GM23248 (cell line): ENCODE results near the gene LRMDA. TPM values are rescaled to one million over a fixed set of nuclear protein-coding genes. Genes with fewer than 3 reads are reported as not detected.
A peak's percentile ranks its signal among the peaks of the same experiment; 100 is the strongest.

ENCODE experiments used
- DNase-seq: peaks from one replicate; pipeline ENCODE4 v3.0.0-alpha.2; 2015
- H2AFZ ChIP-seq: fragments of 200-600 bp; sonication (generic); 2 replicates; pipeline ENCODE4 v1.6.1; 2016; ENCODE audit warnings: antibody characterized with exemption
- H3F3A ChIP-seq: fragments of 200-600 bp; sonication (generic); 2 replicates; pipeline ENCODE4 v1.6.1; 2016; ENCODE audit warnings: mild to moderate bottlenecking, antibody characterized with exemption, mixed run types; ENCODE audit not compliant: insufficient read depth
- H3K27ac ChIP-seq: fragments of 200-600 bp; sonication (generic); 2 replicates; pipeline ENCODE4 v1.5.1; 2016; ENCODE audit warnings: mild to moderate bottlenecking
- H3K27me3 ChIP-seq: fragments of 200-600 bp; sonication (generic); replicated peaks from 2 replicates; pipeline ENCODE4 v1.6.1; 2016; ENCODE audit warnings: mild to moderate bottlenecking; ENCODE audit not compliant: insufficient read depth
- H3K36me3 ChIP-seq: fragments of 200-600 bp; sonication (generic); 2 replicates; pipeline ENCODE4 v1.6.1; 2016; ENCODE audit warnings: low read depth, mild to moderate bottlenecking
- H3K4me1 ChIP-seq: fragments of 200-600 bp; sonication (generic); 2 replicates; pipeline ENCODE4 v1.6.1; 2016; ENCODE audit warnings: mild to moderate bottlenecking; ENCODE audit not compliant: insufficient read depth
- H3K4me2 ChIP-seq: fragments of 200-600 bp; sonication (generic); one replicate; pipeline ENCODE4 v1.6.1; 2016; ENCODE audit warnings: mild to moderate bottlenecking; ENCODE audit not compliant: unreplicated experiment
- H3K4me3 ChIP-seq: fragments of 200-600 bp; sonication (generic); 2 replicates; pipeline ENCODE4 v1.5.1; 2016; ENCODE audit warnings: mild to moderate bottlenecking
- H3K79me2 ChIP-seq: fragments of 200-600 bp; sonication (generic); 2 replicates; pipeline ENCODE4 v1.6.1; 2016; ENCODE audit warnings: mild to moderate bottlenecking; ENCODE audit not compliant: insufficient read depth
- H3K9ac ChIP-seq: fragments of 200-600 bp; sonication (generic); 2 replicates; pipeline ENCODE4 v1.6.1; 2016; ENCODE audit warnings: mild to moderate bottlenecking
- H3K9me2 ChIP-seq: fragments of 200-600 bp; sonication (generic); 2 replicates; pipeline ENCODE4 v1.6.1; 2016; ENCODE audit warnings: mixed run types, mild to moderate bottlenecking, moderate library complexity; ENCODE audit not compliant: insufficient read depth
- H3K9me3 ChIP-seq: fragments of 200-600 bp; sonication (generic); one replicate; pipeline ENCODE4 v1.6.1; 2017; ENCODE audit warnings: low read depth
- H4K20me1 ChIP-seq: fragments of 200-600 bp; sonication (generic); 2 replicates; pipeline ENCODE4 v1.6.0; 2016; ENCODE audit not compliant: insufficient read depth
- EZH2 ChIP-seq: fragments of 200-600 bp; sonication (generic); IDR thresholded peaks from 2 replicates; pipeline ENCODE4 v1.6.1; 2018; ENCODE audit warnings: antibody characterized with exemption, mild to moderate bottlenecking; ENCODE audit not compliant: insufficient read depth, poor library complexity, severe bottlenecking
- EZH2phosphoT487 ChIP-seq: fragments of 200-600 bp; sonication (generic); IDR thresholded peaks from 2 replicates; pipeline ENCODE4 v1.6.1; 2018; ENCODE audit warnings: antibody characterized with exemption, moderate library complexity, mild to moderate bottlenecking, low read depth; ENCODE audit not compliant: insufficient read depth
- WGBS, 2 experiments: methylation state at CpG; one replicate each; pipeline ENCODE4 v1.1.6; 2015 to 2017; ENCODE audit warnings: low lambda C conversion rate in 2 of 2, low coverage in 1 of 2; ENCODE audit errors: missing lambda C conversion rate in 2 of 2; 5-methylcytosine and 5-hydroxymethylcytosine counted together
- in situ Hi-C: fragments of 300-500 bp; cut with MboI; formaldehyde crosslinking; loops from 2 replicates; pipeline ENCODE4 v1.15.0; 2020
- polyA plus RNA-seq: library from polyadenylated mRNA; unstranded; fragments of >200 nt; fragmentation: Nextera tagmentation; extraction: Ambion mirVana; gene quantifications from 2 replicates; pipeline ENCODE4 v1.2.1, GENCODE V29; 2016
- total RNA-seq: library from RNA; depleted of rRNA; stranded (reverse); fragments of >200 nt; shearing (Covaris generic); gene quantifications from 2 replicates; pipeline ENCODE4 v1.2.3, GENCODE V29; 2014

Gene LRMDA
- total and polyA plus RNA-seq, 2 experiments from 2014 or later: 2.6 TPM; not detected in 1

GRCh38 chr10:76197293-76197692, 765.9 kb downstream of the LRMDA start:
- in situ Hi-C loops: no loop called here
- Histone ChIP-seq H3K9me3 (no peaks in the 10 kb centered on the region), H3K9ac (no peak overlapping the region), H3K79me2 (no peaks in the 10 kb centered on the region), H3F3A (peaks cover 3% of the 10 kb centered on the region), H3K27me3 (no peaks in the 10 kb centered on the region), H3K4me1 (peaks cover 15% of the 10 kb centered on the region), H3K4me3 (no peak overlapping the region), H3K27ac (no peak overlapping the region), H2AFZ (no peak overlapping the region), H3K4me2 (no peak overlapping the region), H3K9me2 (no peaks in the 10 kb centered on the region; the same call in 1 of the 2 replicates), H4K20me1 (no peaks in the 10 kb centered on the region), H3K36me3 (no peaks in the 10 kb centered on the region)
- no peak for DNase-seq
- 93 to 94% methylated on average over 4 of the region's 4 CpGs for WGBS, 2 experiments
- no peak for TF ChIP-seq EZH2
- TF ChIP-seq EZH2phosphoT487: no peak

DNA sequence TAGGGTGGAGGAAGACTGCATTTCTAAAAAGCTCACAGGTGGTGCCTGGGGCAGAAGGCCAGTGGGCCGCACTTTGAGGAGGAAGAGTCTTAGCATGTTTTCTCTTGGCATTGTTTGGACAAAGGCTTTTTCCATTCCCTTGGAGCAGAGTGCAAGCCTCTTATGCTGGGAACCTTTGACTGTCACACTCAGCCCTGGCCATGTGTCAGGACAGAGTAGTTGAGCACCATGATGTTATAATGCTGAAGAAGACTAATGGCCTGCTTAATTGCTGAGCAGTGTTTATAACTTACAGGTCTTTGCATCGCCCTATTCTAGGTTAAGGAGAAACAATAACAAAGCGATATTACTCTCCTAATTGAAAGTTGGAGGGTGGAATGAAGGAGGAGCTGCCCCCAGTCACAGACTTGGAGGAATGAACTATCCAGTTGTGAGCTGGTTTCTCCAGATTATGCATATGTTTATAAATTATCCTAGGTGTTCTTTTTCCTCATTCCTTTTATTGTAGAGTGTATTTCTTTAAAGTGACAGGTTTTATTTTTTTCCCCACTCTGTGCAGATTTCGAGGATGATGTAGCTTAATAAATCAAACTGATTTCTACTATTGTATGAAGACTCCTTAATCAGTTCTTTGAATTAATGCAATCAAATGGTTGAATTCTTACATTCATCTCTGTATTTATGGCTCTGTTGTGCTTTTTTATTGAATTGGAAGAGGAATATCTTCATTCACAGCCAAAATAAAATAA, 767.0 kb downstream of the LRMDA start:
- H3K4me3 ChIP-seq: no peak overlapping the region
- H3K4me2 ChIP-seq: no peak overlapping the region
- no peak for DNase-seq
- H3F3A ChIP-seq: peaks cover 15% of the 10 kb centered on the region
- H3K27ac ChIP-seq: no peak overlapping the region
- no peaks in the 10 kb centered on the region for H3K36me3 ChIP-seq
- no peaks in the 10 kb centered on the region for H4K20me1 ChIP-seq
- in situ Hi-C loops: no loop called here
- no peak overlapping the region for H2AFZ ChIP-seq
- no peak overlapping the region for H3K9ac ChIP-seq
- H3K9me3 ChIP-seq: no peaks in the 10 kb centered on the region
- H3K27me3 ChIP-seq: no peaks in the 10 kb centered on the region
- no peaks in the 10 kb centered on the region for H3K79me2 ChIP-seq
- peaks cover 26% of the 10 kb centered on the region for H3K4me1 ChIP-seq
- TF ChIP-seq EZH2 (no peak), EZH2phosphoT487 (no peak)
- 94% methylated on average over 4 of the region's 4 CpGs for WGBS, 2 experiments
- no peaks in the 10 kb centered on the region; the same call in 1 of the 2 replicates for H3K9me2 ChIP-seq

GRCh38 chr10:76201962-76202361, 770.5 kb downstream of the LRMDA start:
- Histone ChIP-seq H3F3A (peaks cover 33% of the 10 kb centered on the region), H3K4me2 (peak overlapping the region; percentile 52), H3K9me2 (no peaks in the 10 kb centered on the region; the same call in 1 of the 2 replicates), H3K9ac (no peak overlapping the region), H2AFZ (no peak overlapping the region), H3K79me2 (no peaks in the 10 kb centered on the region), H3K27ac (peak overlapping the region; percentile 91; the same call in 1 of the 2 replicates), H3K27me3 (no peaks in the 10 kb centered on the region), H3K4me1 (peaks cover 38% of the 10 kb centered on the region), H3K4me3 (no peak overlapping the region), H3K36me3 (no peaks in the 10 kb centered on the region), H3K9me3 (no peaks in the 10 kb centered on the region), H4K20me1 (no peaks in the 10 kb centered on the region)
- WGBS, 2 experiments: 82 to 84% methylated on average over 4 of the region's 4 CpGs
- TF ChIP-seq EZH2 (no peak), EZH2phosphoT487 (no peak)
- no peak for DNase-seq
- in situ Hi-C loops: no loop called here

DNA sequence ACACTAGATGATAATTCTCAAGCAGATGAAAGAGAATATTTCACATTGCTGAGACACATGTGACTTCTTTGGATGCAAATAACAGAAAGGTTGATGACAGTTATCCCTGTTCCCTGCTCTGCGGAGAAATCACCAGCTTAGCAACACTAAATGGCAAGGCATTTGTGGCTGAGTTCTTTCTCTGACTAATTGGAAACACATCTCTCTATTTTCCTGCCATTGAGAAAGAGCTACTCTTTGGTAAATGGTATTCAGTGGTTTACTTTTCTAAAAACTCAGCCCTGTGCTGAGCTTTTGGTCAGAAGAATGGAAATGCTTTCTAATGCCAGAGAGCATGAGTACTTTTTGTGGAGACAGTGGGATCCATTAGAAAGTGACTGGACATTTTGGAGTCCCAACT, 771.4 kb downstream of the LRMDA start:
- H3K9ac ChIP-seq: peak overlapping the region; percentile 57
- WGBS, 2 experiments: 0 to 3% methylated on average over 1 of the region's 1 CpG
- peaks cover 33% of the 10 kb centered on the region for H3F3A ChIP-seq
- no peaks in the 10 kb centered on the region for H3K9me3 ChIP-seq
- H3K4me3 ChIP-seq: peak overlapping the region; percentile 14; the same call in 1 of the 2 replicates
- H3K27me3 ChIP-seq: no peaks in the 10 kb centered on the region
- H2AFZ ChIP-seq: peak overlapping the region; percentile 57
- peak; percentile 90 for DNase-seq
- H3K79me2 ChIP-seq: no peaks in the 10 kb centered on the region
- peak overlapping the region; percentile 52 for H3K4me2 ChIP-seq
- peak overlapping the region; percentile 91 for H3K27ac ChIP-seq
- H3K9me2 ChIP-seq: no peaks in the 10 kb centered on the region; the same call in 1 of the 2 replicates
- no peaks in the 10 kb centered on the region for H4K20me1 ChIP-seq
- in situ Hi-C loops: no loop called here
- H3K4me1 ChIP-seq: peaks cover 38% of the 10 kb centered on the region
- no peak for TF ChIP-seq EZH2phosphoT487
- no peak for TF ChIP-seq EZH2
- H3K36me3 ChIP-seq: no peaks in the 10 kb centered on the region
